LNCaP clone FGC (cell line): ENCODE results near the gene GOSR2.

Source experiments
- DNase-seq: peaks from one replicate; pipeline ENCODE4 v3.0.0-alpha.2; 2011; ENCODE audit warnings: low read depth
- H3K4me3 ChIP-seq: 2 replicates; pipeline ENCODE4 v1.5.1; 2011; ENCODE audit warnings: mild to moderate bottlenecking, low read depth, low read length, control low read depth
- CTCF ChIP-seq: IDR thresholded peaks from 2 replicates; pipeline ENCODE4 v1.5.1; 2012; ENCODE audit warnings: mild to moderate bottlenecking; ENCODE audit not compliant: control insufficient read depth, insufficient read depth; ENCODE audit errors: extremely low read depth

The GOSR2 gene

GRCh38 chr17:46925185-46925868, 2.4 kb downstream of the GOSR2 start:
- no peak for DNase-seq
- TF ChIP-seq CTCF: no peak
- H3K4me3 ChIP-seq: no peak overlapping the region

- no peak for TF ChIP-seq CTCF
- no peak overlapping the region for H3K4me3 ChIP-seq
- no peak for DNase-seq
These were observed 5.7 kb downstream of the GOSR2 start for GRCh38 chr17:46928467-46929261.

GRCh38 chr17:46929413-46929812, 6.5 kb downstream of the GOSR2 start:
- no peak overlapping the region for H3K4me3 ChIP-seq
- no peak for TF ChIP-seq CTCF
- no peak for DNase-seq

- DNase-seq: no peak
- H3K4me3 ChIP-seq: no peak overlapping the region
- TF ChIP-seq CTCF: no peak
These were observed 7.1 kb downstream of the GOSR2 start for GRCh38 chr17:46930051-46930450.

- no peak for DNase-seq
- H3K4me3 ChIP-seq: no peak overlapping the region
- TF ChIP-seq CTCF: no peak
These were observed 8.6 kb downstream of the GOSR2 start for GRCh38 chr17:46931596-46931995.

- TF ChIP-seq CTCF: no peak
- no peak for DNase-seq
- H3K4me3 ChIP-seq: no peak overlapping the region
These were observed 12.8 kb downstream of the GOSR2 start for GRCh38 chr17:46935658-46936266.
